ENCODE measurements around the gene FGF7.

DNA sequence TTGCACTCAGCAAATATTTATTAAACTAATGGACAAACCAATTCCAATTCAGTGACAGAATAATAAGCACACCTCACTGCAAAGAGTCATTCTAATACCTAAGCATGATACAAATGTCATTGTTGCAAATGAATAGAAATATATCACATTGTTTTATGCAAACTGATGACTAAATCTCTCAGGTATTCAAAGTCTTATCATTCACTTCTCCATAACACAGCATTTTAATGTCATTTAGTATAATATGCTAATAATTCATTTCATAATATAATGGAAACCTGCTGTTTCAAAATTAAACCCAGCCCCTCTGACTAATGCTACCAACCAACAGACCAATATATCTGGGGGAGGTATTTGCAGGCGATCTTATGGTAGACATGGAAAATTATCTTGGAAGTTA, 71.8 kb downstream of the FGF7 start:
- TF ChIP-seq TAF1 (IDR thresholded peaks at IDR 0.05; ENCODE audit: low read depth) = no peak
- TF ChIP-seq, protein P1, sequence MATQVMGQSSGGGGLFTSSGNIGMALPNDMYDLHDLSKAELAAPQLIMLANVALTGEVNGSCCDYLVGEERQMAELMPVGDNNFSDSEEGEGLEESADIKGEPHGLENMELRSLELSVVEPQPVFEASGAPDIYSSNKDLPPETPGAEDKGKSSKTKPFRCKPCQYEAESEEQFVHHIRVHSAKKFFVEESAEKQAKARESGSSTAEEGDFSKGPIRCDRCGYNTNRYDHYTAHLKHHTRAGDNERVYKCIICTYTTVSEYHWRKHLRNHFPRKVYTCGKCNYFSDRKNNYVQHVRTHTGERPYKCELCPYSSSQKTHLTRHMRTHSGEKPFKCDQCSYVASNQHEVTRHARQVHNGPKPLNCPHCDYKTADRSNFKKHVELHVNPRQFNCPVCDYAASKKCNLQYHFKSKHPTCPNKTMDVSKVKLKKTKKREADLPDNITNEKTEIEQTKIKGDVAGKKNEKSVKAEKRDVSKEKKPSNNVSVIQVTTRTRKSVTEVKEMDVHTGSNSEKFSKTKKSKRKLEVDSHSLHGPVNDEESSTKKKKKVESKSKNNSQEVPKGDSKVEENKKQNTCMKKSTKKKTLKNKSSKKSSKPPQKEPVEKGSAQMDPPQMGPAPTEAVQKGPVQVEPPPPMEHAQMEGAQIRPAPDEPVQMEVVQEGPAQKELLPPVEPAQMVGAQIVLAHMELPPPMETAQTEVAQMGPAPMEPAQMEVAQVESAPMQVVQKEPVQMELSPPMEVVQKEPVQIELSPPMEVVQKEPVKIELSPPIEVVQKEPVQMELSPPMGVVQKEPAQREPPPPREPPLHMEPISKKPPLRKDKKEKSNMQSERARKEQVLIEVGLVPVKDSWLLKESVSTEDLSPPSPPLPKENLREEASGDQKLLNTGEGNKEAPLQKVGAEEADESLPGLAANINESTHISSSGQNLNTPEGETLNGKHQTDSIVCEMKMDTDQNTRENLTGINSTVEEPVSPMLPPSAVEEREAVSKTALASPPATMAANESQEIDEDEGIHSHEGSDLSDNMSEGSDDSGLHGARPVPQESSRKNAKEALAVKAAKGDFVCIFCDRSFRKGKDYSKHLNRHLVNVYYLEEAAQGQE (IDR thresholded peaks at IDR 0.05; ENCODE audit: low read depth) = no peak
- TF ChIP-seq EP300 (IDR thresholded peaks at IDR 0.05; ENCODE audit: borderline replicate concordance) = no peak
- TF ChIP-seq RAD21 (IDR thresholded peaks at IDR 0.05; ENCODE audit: low read depth) = no peak
- TF ChIP-seq, protein P2, sequence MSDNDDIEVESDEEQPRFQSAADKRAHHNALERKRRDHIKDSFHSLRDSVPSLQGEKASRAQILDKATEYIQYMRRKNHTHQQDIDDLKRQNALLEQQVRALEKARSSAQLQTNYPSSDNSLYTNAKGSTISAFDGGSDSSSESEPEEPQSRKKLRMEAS (IDR thresholded peaks at IDR 0.05) = no peak
- no peak for TF ChIP-seq CREB1 (IDR thresholded peaks at IDR 0.05; ENCODE audit: low read depth)
